ENCODE measurements around the gene DNAJC22. TPM values are rescaled to one million over a fixed set of nuclear protein-coding genes. Genes with fewer than 3 reads are reported as not detected.

DNAJC22 gene
- total and polyA plus RNA-seq, 2 donors (not counting 1 experiment from before 2014, with no cell fraction given) = not detected

DNA sequence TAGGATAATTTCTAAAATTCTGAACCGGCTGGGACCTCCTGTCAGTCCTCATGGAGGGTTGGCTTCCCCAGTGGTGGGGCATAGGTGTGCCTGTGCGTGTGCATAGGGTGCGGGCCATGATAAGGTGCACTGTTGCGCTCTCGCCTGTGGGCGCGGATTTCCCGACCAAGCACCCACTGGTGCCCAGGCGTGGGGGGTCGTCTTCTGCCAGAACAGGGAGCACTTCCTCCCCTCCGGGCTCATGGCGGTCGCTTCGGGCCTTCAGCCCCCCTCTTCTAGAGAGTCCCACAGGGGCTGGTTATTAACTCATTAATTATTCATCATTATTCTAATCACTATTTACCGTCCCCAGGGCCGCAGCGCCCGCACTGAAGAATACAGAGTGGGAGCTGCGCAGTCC is 12.5 kb upstream of the DNAJC22 start:
- DNase-seq = peak; percentile 24
- Mint-ChIP-seq H3K27me3 (peaks cover 64% of the 10 kb centered on the region), H3K9me3 (ENCODE audit: insufficient read depth) (no peaks in the 10 kb centered on the region), H3K4me3 (no peak overlapping the region), H3K4me1 (peaks cover 35% of the 10 kb centered on the region), H3K27ac (no peak overlapping the region)
- Histone ChIP-seq H3K9me3 (ENCODE audit: control extremely low read depth in 1 of 3, control insufficient read depth in 2 of 3, insufficient read depth in 1 of 3, low read length in 2 of 3) (peaks cover 0 to 25% (median 0%) of the 10 kb centered on the region in 3 donors), H3K27me3 (replicated peaks in 1 of 4; ENCODE audit: control extremely low read depth in 1 of 4, control insufficient read depth in 3 of 4, insufficient read depth in 4 of 4, low read length in 3 of 4) (peaks cover 0 to 75% (median 48%) of the 10 kb centered on the region in 4 experiments), H3K4me2 (replicated peaks; ENCODE audit: low read depth, low read length, poor library complexity, severe bottlenecking) (no peak overlapping the region), H4K20me1 (ENCODE audit: control insufficient read depth, insufficient read depth, low read length, poor library complexity, severe bottlenecking) (no peaks in the 10 kb centered on the region), H3K27ac (ENCODE audit: low read length in 2 of 2) (no peak overlapping the region), H3K79me2 (ENCODE audit: control insufficient read depth, insufficient read depth, low read length) (no peaks in the 10 kb centered on the region), H3K4me3 (ENCODE audit: control extremely low read depth in 1 of 5, extremely low read depth in 1 of 5, insufficient read depth in 1 of 5, low read depth in 2 of 5, low read length in 4 of 5) (no peak overlapping the region), H3K36me3 (replicated peaks in 1 of 2; ENCODE audit: control extremely low read depth in 1 of 2, control insufficient read depth in 1 of 2, extremely low read depth in 1 of 2, insufficient read depth in 2 of 2, low read length in 1 of 2) (no peaks in the 10 kb centered on the region), H3K4me1 (ENCODE audit: control insufficient read depth in 2 of 2, insufficient read depth in 2 of 2, low read length in 2 of 2) (peaks cover 36 to 39% of the 10 kb centered on the region in 2 donors), H3K9ac (ENCODE audit: low read length) (no peak overlapping the region), H2AFZ (ENCODE audit: insufficient read depth, low read depth, low read length, poor library complexity, severe bottlenecking) (no peak overlapping the region)
- CTCF ChIA-PET = interaction anchor here (1.2 to 8.5 kb wide), 5 partner anchors 8 to 45 kb away, joined by 3 to 95 read pairs (median 13); partner anchors contain the start of genes DNAJC22, PRPH and TROAP
- 18% methylated on average over 18 of the region's 19 CpGs for WGBS (ENCODE audit: insufficient coverage)
- POLR2A ChIA-PET = no interaction called here
- ATAC-seq (ENCODE audit: low read depth) = no peak
- intact Hi-C loops (cut with micrococcal nuclease) = no loop called here
- TF ChIP-seq, protein P1, sequence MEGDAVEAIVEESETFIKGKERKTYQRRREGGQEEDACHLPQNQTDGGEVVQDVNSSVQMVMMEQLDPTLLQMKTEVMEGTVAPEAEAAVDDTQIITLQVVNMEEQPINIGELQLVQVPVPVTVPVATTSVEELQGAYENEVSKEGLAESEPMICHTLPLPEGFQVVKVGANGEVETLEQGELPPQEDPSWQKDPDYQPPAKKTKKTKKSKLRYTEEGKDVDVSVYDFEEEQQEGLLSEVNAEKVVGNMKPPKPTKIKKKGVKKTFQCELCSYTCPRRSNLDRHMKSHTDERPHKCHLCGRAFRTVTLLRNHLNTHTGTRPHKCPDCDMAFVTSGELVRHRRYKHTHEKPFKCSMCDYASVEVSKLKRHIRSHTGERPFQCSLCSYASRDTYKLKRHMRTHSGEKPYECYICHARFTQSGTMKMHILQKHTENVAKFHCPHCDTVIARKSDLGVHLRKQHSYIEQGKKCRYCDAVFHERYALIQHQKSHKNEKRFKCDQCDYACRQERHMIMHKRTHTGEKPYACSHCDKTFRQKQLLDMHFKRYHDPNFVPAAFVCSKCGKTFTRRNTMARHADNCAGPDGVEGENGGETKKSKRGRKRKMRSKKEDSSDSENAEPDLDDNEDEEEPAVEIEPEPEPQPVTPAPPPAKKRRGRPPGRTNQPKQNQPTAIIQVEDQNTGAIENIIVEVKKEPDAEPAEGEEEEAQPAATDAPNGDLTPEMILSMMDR (IDR thresholded peaks at IDR 0.05) = no peak
- TF ChIP-seq EZH2 (IDR thresholded peaks at IDR 0.05; ENCODE audit: borderline replicate concordance, insufficient read depth, low read depth, low read length, poor library complexity, severe bottlenecking) = no peak

DNA sequence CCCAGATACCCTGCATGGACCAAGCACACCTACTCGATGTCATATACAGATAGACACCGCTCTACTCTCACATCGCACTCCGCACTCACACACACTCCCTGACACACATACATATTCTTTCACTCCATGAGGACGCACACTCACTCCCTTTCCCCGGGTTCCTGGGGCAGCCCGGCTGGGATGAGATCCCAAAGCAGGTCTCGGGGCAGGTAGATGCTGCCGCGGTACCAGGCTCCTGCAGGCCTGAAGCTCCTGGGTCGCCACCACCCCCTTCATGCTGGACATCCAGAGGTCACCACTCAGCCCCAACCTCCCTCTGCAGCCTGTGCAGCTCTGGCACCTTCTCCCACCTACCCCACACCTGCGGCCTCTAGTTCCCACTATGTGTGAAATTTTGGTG is 12.0 kb upstream of the DNAJC22 start:
- peaks cover 36 to 39% of the 10 kb centered on the region in 2 donors for H3K4me1 ChIP-seq (ENCODE audit: control insufficient read depth in 2 of 2, insufficient read depth in 2 of 2, low read length in 2 of 2)
- peaks cover 67% of the 10 kb centered on the region for H3K27me3 Mint-ChIP-seq
- H3K9ac ChIP-seq (ENCODE audit: low read length) = no peak overlapping the region
- peaks cover 35% of the 10 kb centered on the region for H3K4me1 Mint-ChIP-seq
- no peak overlapping the region for H3K4me3 Mint-ChIP-seq
- WGBS (ENCODE audit: insufficient coverage) = 46% methylated on average over 10 of the region's 12 CpGs
- no peaks in the 10 kb centered on the region for H3K36me3 ChIP-seq (replicated peaks in 1 of 2; ENCODE audit: control extremely low read depth in 1 of 2, control insufficient read depth in 1 of 2, extremely low read depth in 1 of 2, insufficient read depth in 2 of 2, low read length in 1 of 2)
- H3K27ac Mint-ChIP-seq = no peak overlapping the region
- no peak for DNase-seq
- no peaks in the 10 kb centered on the region for H3K79me2 ChIP-seq (ENCODE audit: control insufficient read depth, insufficient read depth, low read length)
- POLR2A ChIA-PET = no interaction called here
- peaks cover 0 to 25% (median 0%) of the 10 kb centered on the region in 3 donors for H3K9me3 ChIP-seq (ENCODE audit: control extremely low read depth in 1 of 3, control insufficient read depth in 2 of 3, insufficient read depth in 1 of 3, low read length in 2 of 3)
- CTCF ChIA-PET = interaction anchor here (1.2 to 8.5 kb wide), 3 partner anchors 12 to 46 kb away, joined by 3 to 95 read pairs (median 6); partner anchors contain the start of genes DNAJC22 and TROAP
- H3K27ac ChIP-seq (ENCODE audit: low read length in 2 of 2) = no peak overlapping the region
- TF ChIP-seq, protein P1 (IDR thresholded peaks at IDR 0.05) = no peak
- no peak for TF ChIP-seq EZH2 (IDR thresholded peaks at IDR 0.05; ENCODE audit: borderline replicate concordance, insufficient read depth, low read depth, low read length, poor library complexity, severe bottlenecking)
- intact Hi-C loops (cut with micrococcal nuclease) = no loop called here
- H3K27me3 ChIP-seq (replicated peaks in 1 of 4; ENCODE audit: control extremely low read depth in 1 of 4, control insufficient read depth in 3 of 4, insufficient read depth in 4 of 4, low read length in 3 of 4) = peaks cover 0 to 79% (median 49%) of the 10 kb centered on the region in 4 experiments
- H3K9me3 Mint-ChIP-seq (ENCODE audit: insufficient read depth) = no peaks in the 10 kb centered on the region
- no peak overlapping the region for H2AFZ ChIP-seq (ENCODE audit: insufficient read depth, low read depth, low read length, poor library complexity, severe bottlenecking)
- no peak for ATAC-seq (ENCODE audit: low read depth)
- H4K20me1 ChIP-seq (ENCODE audit: control insufficient read depth, insufficient read depth, low read length, poor library complexity, severe bottlenecking) = no peaks in the 10 kb centered on the region
- no peak overlapping the region for H3K4me2 ChIP-seq (replicated peaks; ENCODE audit: low read depth, low read length, poor library complexity, severe bottlenecking)
- no peak overlapping the region for H3K4me3 ChIP-seq (ENCODE audit: control extremely low read depth in 1 of 5, extremely low read depth in 1 of 5, insufficient read depth in 1 of 5, low read depth in 2 of 5, low read length in 4 of 5)

Data from B cell (primary cell).